AG09319 (cell line): ENCODE results near the gene PPOX.
A peak's percentile ranks its signal among the peaks of the same experiment; 100 is the strongest.

ENCODE experiments used
- DNase-seq: peaks from one replicate; pipeline ENCODE4 v3.0.0-alpha.2; 2010; ENCODE audit warnings: low read depth; ENCODE audit errors: extremely low read depth
- CTCF ChIP-seq: IDR thresholded peaks from 2 replicates; pipeline ENCODE4 v1.5.1; 2011; ENCODE audit warnings: low read depth, mild to moderate bottlenecking, inconsistent platforms, low read length, moderate library complexity

PPOX gene

DNA sequence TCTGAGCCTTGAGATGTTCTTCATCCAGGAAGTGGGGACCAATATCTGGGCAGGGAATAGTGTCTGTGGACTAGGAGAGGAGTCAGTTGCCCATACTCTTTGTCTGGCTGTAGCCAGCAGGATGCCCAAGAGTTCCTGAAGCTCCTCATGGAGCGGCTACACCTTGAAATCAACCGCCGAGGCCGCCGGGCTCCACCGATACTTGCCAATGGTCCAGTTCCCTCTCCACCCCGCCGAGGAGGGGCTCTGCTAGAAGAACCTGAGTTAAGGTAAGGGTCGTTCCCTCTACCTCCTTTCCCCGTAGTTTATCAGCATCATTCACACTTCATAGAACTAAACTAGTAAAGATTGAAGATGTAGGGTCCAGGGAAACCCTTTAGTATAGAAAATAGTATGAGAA, 3.4 kb upstream of the PPOX start:
- TF ChIP-seq CTCF: no peak
- no peak for DNase-seq

- no peak for DNase-seq
- no peak for TF ChIP-seq CTCF
These were observed 2.4 kb upstream of the PPOX start for GRCh38 chr1:161163793-161164192.

DNA sequence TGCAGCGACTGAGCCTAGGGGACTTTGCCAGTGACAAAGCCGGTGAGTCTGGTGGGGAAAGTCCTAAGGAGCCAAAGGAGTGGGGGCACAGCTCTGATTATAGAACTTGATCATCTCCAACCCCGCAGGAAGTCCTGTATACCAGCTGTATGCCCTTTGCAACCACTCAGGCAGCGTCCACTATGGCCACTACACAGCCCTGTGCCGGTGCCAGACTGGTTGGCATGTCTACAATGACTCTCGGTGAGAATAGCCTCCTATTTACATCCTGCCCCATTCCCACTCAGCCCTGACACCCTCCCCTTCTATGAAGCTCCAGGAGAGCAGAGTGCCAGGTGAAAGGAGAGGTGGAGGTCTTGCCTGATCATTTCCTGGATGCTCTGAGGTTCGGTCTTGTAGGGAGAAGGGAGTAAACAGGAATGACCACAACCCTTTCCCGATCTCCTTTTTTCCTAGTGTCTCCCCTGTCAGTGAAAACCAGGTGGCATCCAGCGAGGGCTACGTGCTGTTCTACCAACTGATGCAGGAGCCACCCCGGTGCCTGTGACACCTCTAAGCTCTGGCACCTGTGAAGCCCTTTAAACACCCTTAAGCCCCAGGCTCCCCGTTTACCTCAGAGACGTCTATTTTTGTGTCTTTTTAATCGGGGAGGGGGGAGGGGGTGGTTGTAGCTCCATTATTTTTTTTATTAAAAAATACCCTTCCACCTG, 1.2 kb upstream of the PPOX start:
- DNase-seq: no peak
- no peak for TF ChIP-seq CTCF

- TF ChIP-seq CTCF: no peak
- DNase-seq: no peak
These were observed 683 bp downstream of the PPOX start for GRCh38 chr1:161166669-161167548.

- no peak for TF ChIP-seq CTCF
- no peak for DNase-seq
These were observed 2.7 kb downstream of the PPOX start for GRCh38 chr1:161168906-161169305.

GRCh38 chr1:161171191-161171590, 5.0 kb downstream of the PPOX start:
- TF ChIP-seq CTCF: peak; percentile 5; the same call in 1 of the 2 replicates
- DNase-seq: no peak

GRCh38 chr1:161171696-161172095, 5.5 kb downstream of the PPOX start:
- no peak for DNase-seq
- no peak for TF ChIP-seq CTCF
